ENCODE measurements around the gene DUSP8. TPM values are rescaled to one million over a fixed set of nuclear protein-coding genes. Genes with fewer than 3 reads are reported as not detected.
A peak's percentile ranks its signal among the peaks of the same experiment; 100 is the strongest.
"Not testable (repeated sequence)": the region's sequence is repeated elsewhere in the genome, so short reads cannot be mapped to it uniquely, and the experiment has no call there.

DUSP8 gene
- polyA plus RNA-seq, 1 of the 3 experiments (the other 2 are of a cell fraction): 2.0 TPM

DNA sequence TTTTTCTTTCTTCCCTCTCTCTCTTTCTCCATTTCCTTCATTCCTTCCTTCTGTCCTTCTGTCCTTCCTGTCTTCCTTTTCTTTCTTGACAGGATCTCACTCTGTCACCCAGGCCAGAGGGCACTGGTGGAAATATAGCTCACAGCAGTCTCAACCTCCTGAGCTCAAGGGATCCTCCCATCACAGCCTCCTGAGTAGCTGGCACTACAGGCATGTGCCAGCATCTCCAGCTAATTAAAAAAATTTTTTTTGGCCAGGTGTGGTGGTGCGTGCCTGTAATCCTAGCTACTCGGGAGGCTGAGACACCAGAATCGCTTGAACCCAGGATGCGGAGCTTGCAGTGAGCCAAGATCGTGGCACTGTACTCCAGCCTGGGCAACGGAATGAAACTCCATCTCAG is 4.8 kb upstream of the DUSP8 start (continued):
- TF ChIP-seq, protein P1, sequence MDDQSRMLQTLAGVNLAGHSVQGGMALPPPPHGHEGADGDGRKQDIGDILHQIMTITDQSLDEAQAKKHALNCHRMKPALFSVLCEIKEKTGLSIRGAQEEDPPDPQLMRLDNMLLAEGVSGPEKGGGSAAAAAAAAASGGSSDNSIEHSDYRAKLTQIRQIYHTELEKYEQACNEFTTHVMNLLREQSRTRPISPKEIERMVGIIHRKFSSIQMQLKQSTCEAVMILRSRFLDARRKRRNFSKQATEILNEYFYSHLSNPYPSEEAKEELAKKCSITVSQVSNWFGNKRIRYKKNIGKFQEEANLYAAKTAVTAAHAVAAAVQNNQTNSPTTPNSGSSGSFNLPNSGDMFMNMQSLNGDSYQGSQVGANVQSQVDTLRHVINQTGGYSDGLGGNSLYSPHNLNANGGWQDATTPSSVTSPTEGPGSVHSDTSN (IDR thresholded peaks at IDR 0.05): no peak
- TF ChIP-seq TCF12 (IDR thresholded peaks at IDR 0.05): no peak
- TF ChIP-seq GATA2 (CRISPR knock-in tag; IDR thresholded peaks at IDR 0.05): no peak
- TF ChIP-seq RAD21 (IDR thresholded peaks at IDR 0.05; ENCODE audit: low read length): no peak
- TF ChIP-seq, protein P2, sequence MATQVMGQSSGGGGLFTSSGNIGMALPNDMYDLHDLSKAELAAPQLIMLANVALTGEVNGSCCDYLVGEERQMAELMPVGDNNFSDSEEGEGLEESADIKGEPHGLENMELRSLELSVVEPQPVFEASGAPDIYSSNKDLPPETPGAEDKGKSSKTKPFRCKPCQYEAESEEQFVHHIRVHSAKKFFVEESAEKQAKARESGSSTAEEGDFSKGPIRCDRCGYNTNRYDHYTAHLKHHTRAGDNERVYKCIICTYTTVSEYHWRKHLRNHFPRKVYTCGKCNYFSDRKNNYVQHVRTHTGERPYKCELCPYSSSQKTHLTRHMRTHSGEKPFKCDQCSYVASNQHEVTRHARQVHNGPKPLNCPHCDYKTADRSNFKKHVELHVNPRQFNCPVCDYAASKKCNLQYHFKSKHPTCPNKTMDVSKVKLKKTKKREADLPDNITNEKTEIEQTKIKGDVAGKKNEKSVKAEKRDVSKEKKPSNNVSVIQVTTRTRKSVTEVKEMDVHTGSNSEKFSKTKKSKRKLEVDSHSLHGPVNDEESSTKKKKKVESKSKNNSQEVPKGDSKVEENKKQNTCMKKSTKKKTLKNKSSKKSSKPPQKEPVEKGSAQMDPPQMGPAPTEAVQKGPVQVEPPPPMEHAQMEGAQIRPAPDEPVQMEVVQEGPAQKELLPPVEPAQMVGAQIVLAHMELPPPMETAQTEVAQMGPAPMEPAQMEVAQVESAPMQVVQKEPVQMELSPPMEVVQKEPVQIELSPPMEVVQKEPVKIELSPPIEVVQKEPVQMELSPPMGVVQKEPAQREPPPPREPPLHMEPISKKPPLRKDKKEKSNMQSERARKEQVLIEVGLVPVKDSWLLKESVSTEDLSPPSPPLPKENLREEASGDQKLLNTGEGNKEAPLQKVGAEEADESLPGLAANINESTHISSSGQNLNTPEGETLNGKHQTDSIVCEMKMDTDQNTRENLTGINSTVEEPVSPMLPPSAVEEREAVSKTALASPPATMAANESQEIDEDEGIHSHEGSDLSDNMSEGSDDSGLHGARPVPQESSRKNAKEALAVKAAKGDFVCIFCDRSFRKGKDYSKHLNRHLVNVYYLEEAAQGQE (IDR thresholded peaks at IDR 0.05; ENCODE audit: low read depth, low read length): no peak

DNA sequence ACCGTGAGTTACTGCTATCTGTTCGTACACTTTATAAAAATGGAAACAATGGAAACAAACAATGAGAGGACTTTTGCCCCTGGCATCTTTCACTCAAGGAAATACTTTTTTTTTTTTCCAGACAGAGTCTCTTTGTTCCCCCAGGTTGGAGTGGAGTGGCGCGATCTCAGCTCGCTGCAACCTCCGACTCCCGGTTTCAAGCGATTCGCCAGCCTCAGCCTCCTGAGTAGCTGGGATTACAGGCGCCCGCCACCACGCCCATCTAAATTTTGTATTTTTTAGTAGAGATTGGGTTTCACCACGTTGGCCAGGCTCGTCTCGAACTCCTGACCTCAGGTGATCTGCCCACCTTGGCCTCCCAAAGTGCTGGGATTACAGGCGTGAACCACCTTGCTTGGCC is 3.7 kb upstream of the DUSP8 start:
- H3K9ac ChIP-seq; H3K4me3 ChIP-seq (ENCODE audit: low read depth in 2 of 2, low read length in 1 of 2); H3K27ac ChIP-seq (ENCODE audit: low read depth in 2 of 2, low read length in 1 of 2); H3K4me1 ChIP-seq (ENCODE audit: control insufficient read depth in 1 of 2, insufficient read depth in 2 of 2, low read depth in 1 of 2, low read length in 1 of 2); H2AFZ ChIP-seq (ENCODE audit: low read depth); H3F3A ChIP-seq (replicated peaks; ENCODE audit: insufficient read depth); H3K9me2 ChIP-seq; H3K36me3 ChIP-seq (replicated peaks in 1 of 2; ENCODE audit: control insufficient read depth in 1 of 2, insufficient read depth in 2 of 2, low read length in 1 of 2); H3K9me3 ChIP-seq; DNase-seq; H3K4me2 ChIP-seq; H3K79me2 ChIP-seq (ENCODE audit: insufficient read depth); H4K20me1 ChIP-seq (ENCODE audit: insufficient read depth); POLR2A ChIA-PET; H3K27me3 ChIP-seq (ENCODE audit: insufficient read depth): not testable (repeated sequence)
- WGBS (ENCODE audit: low lambda C conversion rate): 84% methylated on average over 16 of the region's 16 CpGs
- CTCF ChIA-PET: interaction anchor here (1.6 to 18.1 kb wide), 6 partner anchors 11 to 63 kb away, joined by 6 to 398 read pairs (median 25); partner anchors contain the start of gene KRTAP5-5

DNA sequence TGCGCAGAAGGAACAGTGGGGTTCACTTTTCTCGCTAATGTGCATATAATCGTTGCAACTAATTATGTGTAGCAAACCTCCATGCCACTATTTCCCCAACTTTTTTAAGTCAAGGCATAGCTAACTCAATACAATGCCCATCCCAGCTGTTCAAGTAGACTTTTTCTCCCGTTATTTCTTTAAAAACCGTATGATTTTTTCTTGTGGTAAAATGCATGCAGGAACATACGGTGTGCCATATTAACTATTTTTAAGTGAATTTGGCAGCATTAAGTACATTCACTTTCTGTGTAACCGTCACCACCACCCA is 2.8 kb upstream of the DUSP8 start:
- ChIA-PET POLR2A (interaction anchor here (1.0 to 1.1 kb wide), 4 partner anchors 21 to 52 kb away, joined by 3 to 4 read pairs (median 4); no protein-coding TSS in a partner anchor), CTCF (interaction anchor here (0.6 to 18.1 kb wide), 49 partner anchors 10 to 604 kb away, joined by 3 to 398 read pairs (median 4); partner anchors contain the start of genes KRTAP5-1 and KRTAP5-5)
- no peak overlapping the region for H2AFZ ChIP-seq (ENCODE audit: low read depth)
- peaks cover 4% of the 10 kb centered on the region; the same call in 1 of the 2 replicates for H3K27me3 ChIP-seq (ENCODE audit: insufficient read depth)
- no peaks in the 10 kb centered on the region for H3F3A ChIP-seq (replicated peaks; ENCODE audit: insufficient read depth)
- no peak overlapping the region for H3K9ac ChIP-seq
- H3K9me2 ChIP-seq: no peaks in the 10 kb centered on the region
- no peaks in the 10 kb centered on the region for H3K36me3 ChIP-seq (replicated peaks in 1 of 2; ENCODE audit: control insufficient read depth in 1 of 2, insufficient read depth in 2 of 2, low read length in 1 of 2)
- H3K4me3 ChIP-seq (ENCODE audit: low read depth in 2 of 2, low read length in 1 of 2): peak overlapping the region in 1 of 2 experiments; percentile 57; a peak in 2 of 4 replicates
- 32% methylated on average over 7 of the region's 7 CpGs for WGBS (ENCODE audit: low lambda C conversion rate)
- H4K20me1 ChIP-seq (ENCODE audit: insufficient read depth): peaks cover 9% of the 10 kb centered on the region; the same call in 1 of the 2 replicates
- DNase-seq: no peak
- peaks cover 0 to 15% of the 10 kb centered on the region in 2 experiments; a peak in 1 of 4 replicates for H3K4me1 ChIP-seq (ENCODE audit: control insufficient read depth in 1 of 2, insufficient read depth in 2 of 2, low read depth in 1 of 2, low read length in 1 of 2)
- H3K27ac ChIP-seq (ENCODE audit: low read depth in 2 of 2, low read length in 1 of 2): no peak overlapping the region
- H3K9me3 ChIP-seq: peaks cover 3% of the 10 kb centered on the region; the same call in 1 of the 2 replicates
- H3K4me2 ChIP-seq: no peak overlapping the region
- no peaks in the 10 kb centered on the region for H3K79me2 ChIP-seq (ENCODE audit: insufficient read depth)
- TF ChIP-seq EP300 (IDR thresholded peaks at IDR 0.05; ENCODE audit: borderline replicate concordance in 1 of 2, low read depth in 1 of 2, low read length in 1 of 2) (no peak), FOXM1 (IDR thresholded peaks at IDR 0.05; ENCODE audit: low read depth) (no peak), RFX5 (IDR thresholded peaks at IDR 0.05; ENCODE audit: low read length) (no peak), TEAD4 (IDR thresholded peaks at IDR 0.05; ENCODE audit: borderline replicate concordance, insufficient read depth) (no peak), POLR2AphosphoS5 (IDR thresholded peaks at IDR 0.05; ENCODE audit: low read depth, low read length) (no peak), FOXJ3 (CRISPR knock-in tag; IDR thresholded peaks at IDR 0.05) (no peak), RXRA (IDR thresholded peaks at IDR 0.05; ENCODE audit: borderline replicate concordance, low read depth) (no peak), MXI1 (IDR thresholded peaks at IDR 0.05; ENCODE audit: low read depth, low read length) (no peak), FOSL2 (IDR thresholded peaks at IDR 0.05; ENCODE audit: borderline replicate concordance, low read depth) (no peak), GABPA (IDR thresholded peaks at IDR 0.05; ENCODE audit: low read depth) (no peak), CHD2 (IDR thresholded peaks at IDR 0.05; ENCODE audit: low read length, partially characterized antibody) (no peak), TAF1 (IDR thresholded peaks at IDR 0.05; ENCODE audit: borderline replicate concordance, low read depth, low read length) (no peak), TCF12 (IDR thresholded peaks at IDR 0.05) (no peak)
- TF ChIP-seq, protein P3, sequence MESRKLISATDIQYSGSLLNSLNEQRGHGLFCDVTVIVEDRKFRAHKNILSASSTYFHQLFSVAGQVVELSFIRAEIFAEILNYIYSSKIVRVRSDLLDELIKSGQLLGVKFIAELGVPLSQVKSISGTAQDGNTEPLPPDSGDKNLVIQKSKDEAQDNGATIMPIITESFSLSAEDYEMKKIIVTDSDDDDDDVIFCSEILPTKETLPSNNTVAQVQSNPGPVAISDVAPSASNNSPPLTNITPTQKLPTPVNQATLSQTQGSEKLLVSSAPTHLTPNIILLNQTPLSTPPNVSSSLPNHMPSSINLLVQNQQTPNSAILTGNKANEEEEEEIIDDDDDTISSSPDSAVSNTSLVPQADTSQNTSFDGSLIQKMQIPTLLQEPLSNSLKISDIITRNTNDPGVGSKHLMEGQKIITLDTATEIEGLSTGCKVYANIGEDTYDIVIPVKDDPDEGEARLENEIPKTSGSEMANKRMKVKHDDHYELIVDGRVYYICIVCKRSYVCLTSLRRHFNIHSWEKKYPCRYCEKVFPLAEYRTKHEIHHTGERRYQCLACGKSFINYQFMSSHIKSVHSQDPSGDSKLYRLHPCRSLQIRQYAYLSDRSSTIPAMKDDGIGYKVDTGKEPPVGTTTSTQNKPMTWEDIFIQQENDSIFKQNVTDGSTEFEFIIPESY (IDR thresholded peaks at IDR 0.05; ENCODE audit: borderline replicate concordance, low read depth): no peak
- TF ChIP-seq, protein P4, sequence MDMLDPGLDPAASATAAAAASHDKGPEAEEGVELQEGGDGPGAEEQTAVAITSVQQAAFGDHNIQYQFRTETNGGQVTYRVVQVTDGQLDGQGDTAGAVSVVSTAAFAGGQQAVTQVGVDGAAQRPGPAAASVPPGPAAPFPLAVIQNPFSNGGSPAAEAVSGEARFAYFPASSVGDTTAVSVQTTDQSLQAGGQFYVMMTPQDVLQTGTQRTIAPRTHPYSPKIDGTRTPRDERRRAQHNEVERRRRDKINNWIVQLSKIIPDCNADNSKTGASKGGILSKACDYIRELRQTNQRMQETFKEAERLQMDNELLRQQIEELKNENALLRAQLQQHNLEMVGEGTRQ (IDR thresholded peaks at IDR 0.05; ENCODE audit: borderline replicate concordance, low read depth, low read length): no peak
